Natural killer cell treated with Interleukin-12 subunit alpha and Interleukin-12 subunit beta and Interleukin-15 and Interleukin-18, amount 100 ng/mL, for 72 hours (primary cell): ENCODE results near the gene PPM1H. TPM values are rescaled to one million over a fixed set of nuclear protein-coding genes. Genes with fewer than 3 reads are reported as not detected.
A peak's percentile ranks its signal among the peaks of the same experiment; 100 is the strongest.
"Not testable (repeated sequence)": the region's sequence is repeated elsewhere in the genome, so short reads cannot be mapped to it uniquely, and the experiment has no call there.

Experiments used
- ATAC-seq, 2 donors: fragments of 150-1000 bp; cut with Tn5 transposase in 1 of 2; sonication (Bioruptor Pico), chemical (Tn5 transposase) in 1 of 2; 2 replicates each; pipeline ENCODE4 v1.10.0; 2021
- DNase-seq: peaks from one replicate; pipeline ENCODE4 v3.0.0; 2022; ENCODE audit warnings: low spot score
- H3K27ac Mint-ChIP-seq, 2 donors: 1 replicate in 1 of 2; 2 replicates in 1 of 2; pipeline ENCODE4 v1.8.0; 2022; ENCODE audit warnings: mixed read lengths in 2 of 2, mild to moderate bottlenecking in 1 of 2, moderate library complexity in 1 of 2
- H3K27me3 Mint-ChIP-seq, 2 donors: 1 replicate in 1 of 2; 2 replicates in 1 of 2; pipeline ENCODE4 v1.8.0; 2022; ENCODE audit warnings: mixed read lengths in 2 of 2
- H3K36me3 Mint-ChIP-seq: one replicate; pipeline ENCODE4 v1.8.0; 2022; ENCODE audit warnings: mixed read lengths
- H3K4me1 Mint-ChIP-seq, 2 donors: 1 replicate in 1 of 2; 2 replicates in 1 of 2; pipeline ENCODE4 v1.8.0; 2022; ENCODE audit warnings: low read depth in 2 of 2, mixed read lengths in 2 of 2, mild to moderate bottlenecking in 1 of 2
- H3K4me3 Mint-ChIP-seq: one replicate; pipeline ENCODE4 v1.8.0; 2022; ENCODE audit warnings: mixed read lengths
- H3K9me3 Mint-ChIP-seq: 2 replicates; pipeline ENCODE4 v1.8.0; 2022; ENCODE audit warnings: mixed read lengths
- total RNA-seq, 2 donors: library from RNA; stranded (reverse); gene quantifications; one replicate each; pipeline ENCODE4 v1.2.3, GENCODE V29; 2022

PPM1H gene
- total RNA-seq, 2 donors from 2014 or later = 0.38 TPM; not detected in 1

DNA sequence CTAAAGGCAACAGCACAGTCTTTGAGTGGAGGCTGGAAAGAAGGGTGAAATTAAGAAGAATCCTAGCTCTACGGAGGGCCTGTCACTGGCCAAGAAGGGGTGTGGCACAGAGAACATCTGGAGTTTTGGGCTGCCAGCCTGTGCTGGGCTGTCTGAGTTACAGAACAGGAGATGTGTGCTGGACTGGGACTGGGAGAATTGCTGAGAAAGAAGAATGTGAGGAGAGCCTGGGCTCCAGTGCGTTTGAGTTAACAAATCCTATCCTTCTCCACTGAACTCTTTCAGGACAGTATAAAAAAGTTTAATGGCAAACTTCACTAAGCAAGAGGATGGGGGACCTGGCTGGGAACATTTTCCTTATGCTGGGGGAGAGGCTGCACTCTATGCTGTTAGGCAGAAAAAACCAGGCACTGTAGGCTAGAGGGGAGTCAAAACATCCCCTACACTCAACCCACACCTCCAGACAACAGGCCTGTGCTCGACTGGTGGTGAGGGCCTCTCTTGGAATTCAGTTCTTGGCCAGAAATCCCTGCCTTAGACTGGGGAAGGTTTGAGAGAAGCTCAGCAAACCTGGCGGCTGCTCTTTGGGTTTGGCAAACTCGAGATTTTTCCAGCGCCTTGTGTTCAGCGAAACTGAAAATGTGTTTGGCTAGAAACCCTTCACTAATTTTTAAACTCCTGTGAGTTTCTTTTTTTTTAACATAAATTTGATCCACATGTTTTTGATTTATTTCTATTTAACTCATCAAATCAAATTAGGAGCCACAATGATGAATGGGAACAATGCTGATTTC, 251.0 kb downstream of the PPM1H start:
- H3K36me3 Mint-ChIP-seq = no peaks in the 10 kb centered on the region
- H3K27ac Mint-ChIP-seq = no peak overlapping the region
- no peak for DNase-seq

GRCh38 chr12:62681306-62681705, 253.6 kb downstream of the PPM1H start:
- Mint-ChIP-seq H3K9me3 (no peaks in the 10 kb centered on the region), H3K27me3 (peaks cover 5 to 20% of the 10 kb centered on the region in 2 donors), H3K4me3 (no peak overlapping the region), H3K27ac (no peak overlapping the region), H3K4me1 (peaks cover 0 to 4% of the 10 kb centered on the region in 2 donors), H3K36me3 (no peaks in the 10 kb centered on the region)
- DNase-seq (no peak), ATAC-seq (no peak)

More for the DNA sequence above, 251.0 kb downstream of the PPM1H start:
- peaks cover 3 to 5% of the 10 kb centered on the region in 2 donors for H3K4me1 Mint-ChIP-seq
- H3K27me3 Mint-ChIP-seq = peaks cover 5 to 20% of the 10 kb centered on the region in 2 donors
- ATAC-seq = no peak
- no peaks in the 10 kb centered on the region for H3K9me3 Mint-ChIP-seq
- no peak overlapping the region for H3K4me3 Mint-ChIP-seq

DNA sequence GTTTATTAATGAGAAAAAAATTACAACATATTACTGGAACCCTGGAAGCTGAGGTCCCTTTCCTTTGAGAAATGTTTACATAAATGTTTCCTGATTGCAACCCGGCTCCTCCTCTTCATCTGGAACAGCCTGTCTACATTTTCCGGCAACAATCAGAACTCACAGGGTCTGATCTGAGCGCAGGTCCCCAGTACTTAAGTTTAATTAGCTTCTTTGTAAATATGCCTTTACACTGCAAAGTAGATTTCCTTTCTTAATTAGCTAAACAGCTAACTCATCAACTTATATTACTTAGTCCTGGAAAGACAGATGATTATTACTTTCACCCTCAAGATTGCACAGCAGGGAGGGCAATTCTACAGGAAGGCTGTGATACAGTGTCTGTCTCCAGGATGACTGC, 255.3 kb downstream of the PPM1H start:
- Mint-ChIP-seq H3K4me1 (peaks cover 0 to 4% of the 10 kb centered on the region in 2 donors), H3K27me3 (peaks cover 5 to 20% of the 10 kb centered on the region in 2 donors), H3K9me3 (no peaks in the 10 kb centered on the region), H3K4me3 (no peak overlapping the region), H3K36me3 (no peaks in the 10 kb centered on the region), H3K27ac (no peak overlapping the region)
- ATAC-seq (no peak), DNase-seq (no peak)

DNA sequence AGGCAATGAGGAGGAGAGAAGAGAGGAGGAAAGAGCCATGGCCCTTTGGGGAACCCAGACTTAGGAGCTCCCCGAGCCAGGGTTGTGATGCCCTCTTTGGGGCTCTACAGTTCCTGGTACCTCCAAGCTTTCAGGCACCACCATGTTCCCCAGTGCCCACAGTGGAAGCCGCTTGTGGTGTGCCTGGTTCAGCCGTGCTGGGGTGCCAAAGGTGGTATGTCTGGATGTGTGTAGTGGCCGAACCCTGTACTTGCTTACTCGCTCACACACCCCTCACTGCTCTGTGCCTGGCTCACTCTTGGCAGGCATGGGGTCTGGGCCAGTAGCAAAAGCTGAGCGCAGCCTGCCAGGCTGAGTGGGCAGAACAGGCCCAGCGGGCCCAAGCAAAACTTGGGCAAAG, 257.6 kb downstream of the PPM1H start:
- no peaks in the 10 kb centered on the region for H3K36me3 Mint-ChIP-seq
- no peak overlapping the region for H3K27ac Mint-ChIP-seq
- H3K4me1 Mint-ChIP-seq = peaks cover 0 to 4% of the 10 kb centered on the region in 2 donors
- DNase-seq = no peak
- no peak overlapping the region for H3K4me3 Mint-ChIP-seq
- peaks cover 5 to 19% of the 10 kb centered on the region in 2 donors for H3K27me3 Mint-ChIP-seq
- peak; percentile 47 to 59 for ATAC-seq
- no peaks in the 10 kb centered on the region for H3K9me3 Mint-ChIP-seq

DNA sequence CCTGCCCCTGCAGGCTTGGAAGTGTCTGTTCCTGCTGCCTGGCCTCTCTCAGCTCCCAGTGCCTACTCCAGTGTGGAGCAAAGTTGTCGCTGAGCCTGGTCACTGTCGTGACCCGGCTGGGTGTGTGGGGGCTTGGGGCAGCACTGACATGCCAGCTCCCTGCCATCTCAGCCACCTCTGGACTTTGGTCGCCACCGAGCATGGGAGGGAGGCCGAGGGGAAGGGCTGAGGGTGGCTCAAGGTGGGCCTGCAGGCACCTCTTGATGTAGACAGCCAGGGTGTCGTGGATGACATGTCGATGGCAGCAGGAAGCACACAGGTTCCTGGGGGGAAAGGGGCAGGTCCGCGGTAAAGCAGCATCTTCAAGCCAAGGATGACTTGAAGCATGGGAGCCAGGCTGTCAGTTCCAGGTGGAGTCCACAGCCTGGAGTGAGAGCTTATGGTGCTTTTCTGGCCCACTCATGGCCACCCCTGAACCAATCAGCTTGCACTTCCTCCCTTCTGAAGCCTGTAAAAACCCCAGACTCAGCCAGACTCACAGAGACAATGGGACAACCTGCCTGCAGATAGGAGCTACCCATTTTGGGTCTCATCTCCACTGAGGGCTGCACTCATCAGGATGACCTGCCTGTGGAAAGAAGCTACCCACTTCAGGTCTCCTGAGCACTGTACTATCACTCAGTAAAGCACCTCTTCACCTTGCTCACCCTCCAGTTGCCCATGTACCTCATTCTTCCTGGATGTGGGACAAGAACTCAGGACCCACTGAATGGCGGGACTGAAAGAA, 258.2 kb downstream of the PPM1H start:
- Mint-ChIP-seq H3K9me3 (no peaks in the 10 kb centered on the region), H3K4me3 (no peak overlapping the region), H3K27me3 (peaks cover 5 to 13% of the 10 kb centered on the region in 2 donors), H3K4me1 (peaks cover 0 to 4% of the 10 kb centered on the region in 2 donors), H3K27ac (no peak overlapping the region), H3K36me3 (no peaks in the 10 kb centered on the region)
- no peak for ATAC-seq
- no peak for DNase-seq

DNA sequence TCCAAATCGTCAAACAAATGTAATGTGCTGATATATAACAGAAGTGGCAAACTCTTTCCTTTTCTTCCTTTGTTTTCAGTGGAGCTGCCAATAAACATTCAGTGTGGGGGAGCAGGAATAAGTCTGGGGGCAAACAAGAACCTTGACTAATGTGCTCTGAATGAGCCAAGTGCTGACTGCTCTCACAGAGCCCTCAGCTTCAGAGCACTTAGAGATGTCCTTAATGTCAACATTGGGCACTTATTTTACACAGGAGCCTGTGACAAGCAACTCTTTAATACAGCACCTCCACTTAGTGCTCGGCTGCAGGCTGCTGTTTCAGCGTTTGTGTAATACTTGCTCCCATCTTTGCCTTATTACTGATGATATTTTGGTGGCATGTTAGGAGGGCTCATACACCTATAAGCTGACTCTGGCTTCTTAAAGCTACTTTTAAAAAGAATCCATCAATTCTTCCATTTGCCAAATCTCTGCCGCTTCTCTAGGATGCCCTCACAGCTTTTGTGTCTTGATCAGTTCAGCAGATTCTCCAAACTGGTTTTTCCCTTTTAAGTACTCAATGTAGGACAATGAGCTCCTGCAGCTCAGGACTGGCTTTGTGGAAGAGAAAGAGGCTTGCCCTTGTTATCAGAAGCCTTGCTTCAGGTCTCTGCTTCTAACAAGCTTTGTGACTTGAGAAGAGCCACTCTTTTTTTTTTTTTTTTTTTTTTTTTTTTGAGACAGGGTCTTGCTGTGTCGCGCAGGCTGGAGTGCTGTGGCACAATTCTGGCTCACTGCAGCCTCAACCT, 261.7 kb downstream of the PPM1H start:
- Mint-ChIP-seq H3K4me3 (no peak overlapping the region), H3K27ac (no peak overlapping the region), H3K4me1 (peaks cover 0 to 6% of the 10 kb centered on the region in 2 donors), H3K9me3 (no peaks in the 10 kb centered on the region), H3K36me3 (no peaks in the 10 kb centered on the region), H3K27me3 (no peaks in the 10 kb centered on the region)
- ATAC-seq (no peak), DNase-seq (no peak)

GRCh38 chr12:62670986-62671720, 263.8 kb downstream of the PPM1H start:
- Mint-ChIP-seq H3K9me3 (no peaks in the 10 kb centered on the region), H3K36me3 (no peaks in the 10 kb centered on the region), H3K27ac (peak overlapping the region in 1 of 2 donors; percentile 59), H3K27me3 (no peaks in the 10 kb centered on the region), H3K4me1 (peaks cover 0 to 6% of the 10 kb centered on the region in 2 donors), H3K4me3 (no peak overlapping the region)
- DNase-seq = no peak
- ATAC-seq = no peak

DNA sequence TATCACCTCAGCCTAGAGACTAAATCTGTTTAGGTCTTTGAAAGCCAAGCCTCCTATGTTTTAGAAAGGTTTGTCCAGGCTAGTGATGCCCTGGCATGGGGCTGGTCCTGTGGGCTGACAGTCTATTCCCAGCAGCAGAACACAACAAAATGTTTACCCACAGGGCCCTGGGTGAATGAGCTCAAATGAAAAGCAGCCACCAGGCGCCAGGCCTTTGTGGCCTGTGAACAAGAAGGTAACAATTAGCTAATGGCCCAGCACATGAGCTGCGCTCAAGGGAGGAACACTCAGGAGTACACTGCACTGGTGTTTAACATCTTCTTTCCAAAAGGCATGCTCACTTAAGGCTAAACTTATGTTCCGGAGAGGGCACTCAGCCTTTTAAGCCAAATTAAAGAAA, 266.2 kb downstream of the PPM1H start:
- Mint-ChIP-seq H3K4me3 (no peak overlapping the region), H3K4me1 (peaks cover 0 to 6% of the 10 kb centered on the region in 2 donors), H3K36me3 (no peaks in the 10 kb centered on the region), H3K27ac (no peak overlapping the region), H3K27me3 (no peaks in the 10 kb centered on the region), H3K9me3 (no peaks in the 10 kb centered on the region)
- DNase-seq (no peak), ATAC-seq (no peak)

- not testable (repeated sequence) for H3K36me3 Mint-ChIP-seq, ATAC-seq, H3K27me3 Mint-ChIP-seq
Observed at GRCh38 chr12:62664951-62665350, 270.0 kb downstream of the PPM1H start.

DNA sequence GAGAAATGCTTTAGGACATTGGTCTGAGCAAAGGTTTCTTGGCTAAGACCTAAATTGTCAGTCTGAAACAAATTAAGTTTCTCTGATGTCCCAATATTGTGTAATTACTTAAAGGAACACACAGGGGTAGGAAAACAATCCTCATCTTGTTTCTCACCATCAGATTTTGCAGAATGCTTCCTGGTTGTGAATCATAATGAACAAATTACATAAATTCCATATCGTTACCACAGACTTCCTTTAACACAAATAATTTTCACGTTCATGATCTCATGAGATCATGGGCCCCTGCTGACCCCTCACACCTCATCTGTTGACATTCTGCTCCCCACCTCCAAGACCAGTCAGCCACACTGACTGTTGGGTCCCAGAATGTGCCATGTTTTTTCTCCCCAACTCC, 274.2 kb downstream of the PPM1H start:
- ATAC-seq (no peak), DNase-seq (no peak)
- Mint-ChIP-seq H3K27ac (no peak overlapping the region), H3K27me3 (peaks cover 7 to 20% of the 10 kb centered on the region in 2 donors), H3K36me3 (no peaks in the 10 kb centered on the region), H3K9me3 (no peaks in the 10 kb centered on the region), H3K4me1 (peaks cover 0 to 3% of the 10 kb centered on the region in 2 donors), H3K4me3 (no peak overlapping the region)

More at GRCh38 chr12:62664951-62665350, 270.0 kb downstream of the PPM1H start:
- not testable (repeated sequence) for H3K4me1 Mint-ChIP-seq, DNase-seq, H3K9me3 Mint-ChIP-seq, H3K4me3 Mint-ChIP-seq, H3K27ac Mint-ChIP-seq

GRCh38 chr12:62659453-62660295, 275.3 kb downstream of the PPM1H start:
- Mint-ChIP-seq H3K4me3 (no peak overlapping the region), H3K27ac (no peak overlapping the region), H3K36me3 (no peaks in the 10 kb centered on the region), H3K27me3 (peaks cover 14 to 31% of the 10 kb centered on the region in 2 donors), H3K9me3 (no peaks in the 10 kb centered on the region), H3K4me1 (peaks cover 4 to 6% of the 10 kb centered on the region in 2 donors)
- ATAC-seq (no peak), DNase-seq (no peak)

DNA sequence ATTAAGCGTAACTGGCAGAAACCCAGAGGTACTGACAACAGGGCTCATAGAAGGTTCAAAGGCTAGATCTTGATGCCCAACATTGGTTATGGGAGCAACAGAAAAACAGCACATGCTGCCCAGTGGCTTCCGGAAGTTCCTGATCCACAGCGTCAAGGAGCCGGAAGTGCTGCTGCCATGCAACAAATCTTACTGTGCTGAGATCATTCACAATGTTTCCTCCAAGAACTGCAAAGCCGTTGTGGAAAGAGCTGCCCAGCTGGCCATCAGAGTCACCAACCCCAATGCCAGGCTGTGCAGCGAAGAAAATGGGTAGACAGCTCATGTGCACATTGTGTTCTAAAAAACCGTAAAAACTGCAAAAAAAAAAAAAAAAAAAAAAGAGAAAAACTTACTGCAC, 276.0 kb downstream of the PPM1H start:
- H3K4me1 Mint-ChIP-seq = peaks cover 9 to 11% of the 10 kb centered on the region in 2 donors
- no peak for ATAC-seq
- no peaks in the 10 kb centered on the region for H3K36me3 Mint-ChIP-seq
- no peak overlapping the region for H3K27ac Mint-ChIP-seq
- H3K27me3 Mint-ChIP-seq = peaks cover 17 to 36% of the 10 kb centered on the region in 2 donors
- no peak overlapping the region for H3K4me3 Mint-ChIP-seq
- no peak for DNase-seq
- H3K9me3 Mint-ChIP-seq = no peaks in the 10 kb centered on the region
